Measurements from ENCODE around the gene MRC1.
"Not testable (repeated sequence)": the region's sequence is repeated elsewhere in the genome, so short reads cannot be mapped to it uniquely, and the experiment has no call there.

GRCh38 chr10:17954372-17954771 lies 145.2 kb downstream of the MRC1 start:
- not testable (repeated sequence) for TF ChIP-seq CTCF (tag by site-specific recombination; IDR thresholded peaks at IDR 0.05); TCF7L2 (IDR thresholded peaks at IDR 0.05; ENCODE audit: borderline replicate concordance, low read depth, low read length); ZNF24 (tag by site-specific recombination; IDR thresholded peaks at IDR 0.05); REST (tag by site-specific recombination; IDR thresholded peaks at IDR 0.05); ZNF792 (tag by site-specific recombination; IDR thresholded peaks at IDR 0.05); ZSCAN4 (tag by site-specific recombination; IDR thresholded peaks at IDR 0.05); ZNF404 (tag by site-specific recombination; IDR thresholded peaks at IDR 0.05); ZNF292 (tag by site-specific recombination; IDR thresholded peaks at IDR 0.05; ENCODE audit: borderline replicate concordance, low read depth); YY2 (tag by site-specific recombination; IDR thresholded peaks at IDR 0.05); PRDM1 (tag by site-specific recombination; IDR thresholded peaks at IDR 0.05)
- TF ChIP-seq, protein P1, sequence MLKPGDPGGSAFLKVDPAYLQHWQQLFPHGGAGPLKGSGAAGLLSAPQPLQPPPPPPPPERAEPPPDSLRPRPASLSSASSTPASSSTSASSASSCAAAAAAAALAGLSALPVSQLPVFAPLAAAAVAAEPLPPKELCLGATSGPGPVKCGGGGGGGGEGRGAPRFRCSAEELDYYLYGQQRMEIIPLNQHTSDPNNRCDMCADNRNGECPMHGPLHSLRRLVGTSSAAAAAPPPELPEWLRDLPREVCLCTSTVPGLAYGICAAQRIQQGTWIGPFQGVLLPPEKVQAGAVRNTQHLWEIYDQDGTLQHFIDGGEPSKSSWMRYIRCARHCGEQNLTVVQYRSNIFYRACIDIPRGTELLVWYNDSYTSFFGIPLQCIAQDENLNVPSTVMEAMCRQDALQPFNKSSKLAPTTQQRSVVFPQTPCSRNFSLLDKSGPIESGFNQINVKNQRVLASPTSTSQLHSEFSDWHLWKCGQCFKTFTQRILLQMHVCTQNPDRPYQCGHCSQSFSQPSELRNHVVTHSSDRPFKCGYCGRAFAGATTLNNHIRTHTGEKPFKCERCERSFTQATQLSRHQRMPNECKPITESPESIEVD (tag by site-specific recombination; IDR thresholded peaks at IDR 0.05): not testable (repeated sequence)

All from HEK293 (cell line).